GM11168 (cell line): ENCODE measurements around the gene SLC16A12.
"Not testable (repeated sequence)": the region's sequence is repeated elsewhere in the genome, so short reads cannot be mapped to it uniquely, and the experiment has no call there.

ENCODE experiments used
- in situ Hi-C: fragments of 300-500 bp; cut with MboI; formaldehyde crosslinking; loops from one replicate; pipeline ENCODE4 v1.12.0; 2022; ENCODE audit warnings: low sequenced_read_pairs; ENCODE audit not compliant: unreplicated experiment

SLC16A12 gene

GRCh38 chr10:89403043-89403442 is 132.4 kb downstream of the SLC16A12 start:
- in situ Hi-C loops, result no loop called here

- in situ Hi-C loops, result no loop called here
These were observed 135.4 kb downstream of the SLC16A12 start for GRCh38 chr10:89399956-89400355.

- in situ Hi-C loops, result no loop called here
These were observed 137.2 kb downstream of the SLC16A12 start for GRCh38 chr10:89398003-89398749.

GRCh38 chr10:89395141-89395540 is 140.3 kb downstream of the SLC16A12 start:
- in situ Hi-C loops, result no loop called here

- in situ Hi-C loops, result no loop called here
These were observed 141.5 kb downstream of the SLC16A12 start for GRCh38 chr10:89393898-89394297.

GRCh38 chr10:89392974-89393373 is 142.4 kb downstream of the SLC16A12 start:
- in situ Hi-C loops, result no loop called here

GRCh38 chr10:89391907-89392756 is 143.3 kb downstream of the SLC16A12 start, which contains the start of gene IFIT1:
IFIT1 (plus strand) TSS chr10:89392623; CDS start chr10:89392713, 90 bp downstream.
- in situ Hi-C loops, result no loop called here

- in situ Hi-C loops, result not testable (repeated sequence)
These were observed 144.2 kb downstream of the SLC16A12 start for GRCh38 chr10:89391226-89391576.

GRCh38 chr10:89390476-89391225 is 144.7 kb downstream of the SLC16A12 start:
- in situ Hi-C loops, result no loop called here

- in situ Hi-C loops, result no loop called here
These were observed 146.1 kb downstream of the SLC16A12 start for GRCh38 chr10:89389254-89389653.

GRCh38 chr10:89388806-89389205 is 146.6 kb downstream of the SLC16A12 start:
- in situ Hi-C loops, result no loop called here

GRCh38 chr10:89384474-89385340 is 150.7 kb downstream of the SLC16A12 start:
- in situ Hi-C loops, result no loop called here

GRCh38 chr10:89382757-89383156 is 152.6 kb downstream of the SLC16A12 start:
- in situ Hi-C loops, result no loop called here
